Measurements from ENCODE around the gene MGME1. TPM values are rescaled to one million over a fixed set of nuclear protein-coding genes. Genes with fewer than 3 reads are reported as not detected.

Gene MGME1
- total RNA-seq, 2 experiments from 2014 or later, result 28.2 to 30.5 TPM

DNA sequence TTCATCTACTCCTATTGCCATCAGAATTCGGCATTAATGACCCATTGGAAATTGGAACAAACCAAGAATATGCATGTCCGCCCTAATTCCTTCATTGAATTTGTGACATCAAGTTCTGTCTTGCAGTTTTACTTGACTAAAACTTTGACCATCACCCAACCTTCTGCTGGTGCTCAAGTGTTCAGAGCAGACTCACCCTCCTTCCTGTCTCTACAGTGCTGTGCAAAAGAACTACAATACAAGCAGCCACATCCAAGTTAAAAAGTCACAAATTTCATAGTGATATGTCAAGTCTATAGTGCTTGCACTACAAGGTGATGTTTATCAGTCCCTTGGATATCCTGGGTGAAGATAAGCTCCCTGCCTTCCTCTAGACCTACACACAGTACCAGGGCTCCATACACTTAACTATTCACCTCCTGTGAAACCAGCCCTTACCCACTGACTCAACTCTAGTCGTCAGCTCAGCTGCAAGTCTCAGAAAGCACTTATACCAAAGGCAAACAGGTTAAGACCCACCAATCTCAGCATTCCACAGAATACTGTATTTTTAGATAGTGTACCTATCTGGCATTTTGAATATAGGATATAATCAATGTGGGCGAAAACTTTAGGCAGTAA is 23.9 kb upstream of the MGME1 start:
- Mint-ChIP-seq H3K27me3 (no peaks in the 10 kb centered on the region), H3K4me1 (ENCODE audit: low read depth) (peaks cover 13% of the 10 kb centered on the region), H3K27ac (peak overlapping the region; percentile 58)

DNA sequence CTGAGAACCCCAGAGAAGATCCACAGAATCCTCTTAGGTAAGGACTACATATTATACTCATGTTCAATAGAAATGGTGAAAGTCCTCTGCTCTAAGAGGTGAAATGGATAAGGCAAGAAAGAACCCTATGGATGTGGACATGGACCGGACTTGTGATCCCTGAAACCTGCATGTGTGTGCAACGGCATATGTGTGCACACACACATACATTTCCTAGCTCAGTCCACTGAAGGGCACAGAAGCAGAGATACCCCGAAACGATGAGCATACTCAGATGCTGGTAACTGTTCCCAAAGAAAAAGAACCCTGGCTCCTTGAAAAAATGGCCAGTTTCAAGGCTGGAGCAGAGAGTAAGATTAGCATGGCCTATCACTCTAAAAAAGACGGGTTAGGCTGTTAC is 22.8 kb upstream of the MGME1 start:
- H3K27ac Mint-ChIP-seq, result peak overlapping the region; percentile 46
- peaks cover 5% of the 10 kb centered on the region for H3K4me1 Mint-ChIP-seq (ENCODE audit: low read depth)
- no peak overlapping the region for H3K4me3 Mint-ChIP-seq
- ATAC-seq, result no peak
- H3K36me3 Mint-ChIP-seq (ENCODE audit: low read depth), result peaks cover 80% of the 10 kb centered on the region
- no peak for TF ChIP-seq CTCF (IDR thresholded peaks at IDR 0.05)
- DNase-seq, result no peak
- no peaks in the 10 kb centered on the region for H3K27me3 Mint-ChIP-seq
- CTCF ChIA-PET, result interaction anchor here (1.0 to 1.4 kb wide), 2 partner anchors 13 to 52 kb away, joined by 3 to 4 read pairs; no protein-coding TSS in a partner anchor
- no peaks in the 10 kb centered on the region for H3K9me3 Mint-ChIP-seq
- intact Hi-C loops (cut with micrococcal nuclease), result no loop called here
- POLR2A ChIA-PET, result interaction anchor here (0.8 to 1.2 kb wide), 3 partner anchors 10 to 23 kb away, joined by 3 to 5 read pairs (median 3); no protein-coding TSS in a partner anchor

More for the DNA sequence above, 23.9 kb upstream of the MGME1 start:
- peaks cover 73% of the 10 kb centered on the region for H3K36me3 Mint-ChIP-seq (ENCODE audit: low read depth)
- no peak for TF ChIP-seq CTCF (IDR thresholded peaks at IDR 0.05)
- no peaks in the 10 kb centered on the region for H3K9me3 Mint-ChIP-seq
- no peak overlapping the region for H3K4me3 Mint-ChIP-seq
- ChIA-PET POLR2A (interaction anchor here (1.0 kb wide), 1 partner anchor 12 kb away, joined by 3 read pairs; no protein-coding TSS in a partner anchor), CTCF (interaction anchor here (1.0 to 1.4 kb wide), 2 partner anchors 14 to 51 kb away, joined by 3 read pairs; no protein-coding TSS in a partner anchor)
- intact Hi-C loops (cut with micrococcal nuclease), result no loop called here
- ATAC-seq (no peak), DNase-seq (no peak)

DNA sequence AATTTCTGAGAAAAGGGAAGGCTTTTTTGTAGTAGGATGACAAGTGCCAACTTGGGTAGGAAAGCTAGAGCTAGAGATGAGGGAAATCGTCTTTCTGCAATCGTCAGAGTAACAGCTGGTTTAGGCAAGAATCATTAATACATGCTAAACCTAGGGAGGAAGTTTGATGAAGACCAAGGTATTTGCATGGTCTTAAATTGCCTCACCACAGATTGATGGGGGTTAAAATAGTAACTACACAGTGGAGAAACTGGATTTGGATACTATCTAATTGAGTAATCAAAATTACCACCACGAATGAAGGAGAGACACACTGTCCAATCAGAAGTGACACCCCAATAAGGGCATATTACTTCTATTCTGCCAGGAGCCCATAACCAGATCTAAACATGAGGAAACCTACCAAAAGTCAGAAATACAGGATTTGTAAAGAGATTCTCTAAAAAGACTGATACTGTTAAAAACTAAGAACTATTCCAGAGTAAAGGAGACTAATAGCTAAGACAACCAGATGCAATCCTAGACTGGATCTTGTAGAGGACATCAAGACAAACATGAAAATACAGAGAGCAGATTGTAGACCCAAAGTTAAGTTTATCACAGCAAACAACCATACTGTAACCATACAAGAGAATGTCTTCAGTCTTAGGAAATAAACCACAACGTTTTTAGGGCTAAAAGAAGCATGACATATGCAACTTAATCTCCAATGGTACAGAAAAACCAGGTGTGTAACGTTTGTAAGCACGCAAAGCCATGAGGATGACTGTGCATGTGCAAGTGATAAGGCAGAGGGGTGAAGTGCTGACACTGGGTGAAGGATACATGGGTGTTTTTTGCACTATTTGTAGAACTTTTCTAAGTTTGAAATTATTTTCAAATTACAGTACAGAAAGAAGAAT is 22.0 kb upstream of the MGME1 start:
- intact Hi-C loops (cut with micrococcal nuclease), result no loop called here
- Mint-ChIP-seq H3K36me3 (ENCODE audit: low read depth) (peaks cover 84% of the 10 kb centered on the region), H3K4me1 (ENCODE audit: low read depth) (peaks cover 5% of the 10 kb centered on the region), H3K27ac (no peak overlapping the region), H3K9me3 (no peaks in the 10 kb centered on the region), H3K4me3 (no peak overlapping the region), H3K27me3 (no peaks in the 10 kb centered on the region)
- no peak for TF ChIP-seq CTCF (IDR thresholded peaks at IDR 0.05)
- ATAC-seq (no peak), DNase-seq (no peak)
- ChIA-PET CTCF (interaction anchor here (1.0 to 6.5 kb wide), 4 partner anchors 9 to 51 kb away, joined by 3 to 35 read pairs (median 4); no protein-coding TSS in a partner anchor), POLR2A (interaction anchor here (0.6 to 1.2 kb wide), 2 partner anchors 23 to 100 kb away, joined by 3 read pairs; no protein-coding TSS in a partner anchor)

- H3K4me3 Mint-ChIP-seq, result no peak overlapping the region
- peaks cover 5% of the 10 kb centered on the region for H3K4me1 Mint-ChIP-seq (ENCODE audit: low read depth)
- no peaks in the 10 kb centered on the region for H3K27me3 Mint-ChIP-seq
- DNase-seq, result no peak
- ChIA-PET CTCF (interaction anchor here (1.6 to 6.5 kb wide), 2 partner anchors 9 kb away, joined by 4 to 35 read pairs; no protein-coding TSS in a partner anchor), POLR2A (interaction anchor here (2.8 kb wide), 1 partner anchor 16 kb away, joined by 10 read pairs; no protein-coding TSS in a partner anchor)
- intact Hi-C loops (cut with micrococcal nuclease), result no loop called here
- H3K9me3 Mint-ChIP-seq, result no peaks in the 10 kb centered on the region
- ATAC-seq, result no peak
- no peak overlapping the region for H3K27ac Mint-ChIP-seq
- H3K36me3 Mint-ChIP-seq (ENCODE audit: low read depth), result peaks cover 82% of the 10 kb centered on the region
- TF ChIP-seq CTCF (IDR thresholded peaks at IDR 0.05), result no peak
Observed at GRCh38 chr20:17947474-17947815, 21.4 kb upstream of the MGME1 start.
